ENCODE data around the gene MMP8.

The MMP8 gene

DNA sequence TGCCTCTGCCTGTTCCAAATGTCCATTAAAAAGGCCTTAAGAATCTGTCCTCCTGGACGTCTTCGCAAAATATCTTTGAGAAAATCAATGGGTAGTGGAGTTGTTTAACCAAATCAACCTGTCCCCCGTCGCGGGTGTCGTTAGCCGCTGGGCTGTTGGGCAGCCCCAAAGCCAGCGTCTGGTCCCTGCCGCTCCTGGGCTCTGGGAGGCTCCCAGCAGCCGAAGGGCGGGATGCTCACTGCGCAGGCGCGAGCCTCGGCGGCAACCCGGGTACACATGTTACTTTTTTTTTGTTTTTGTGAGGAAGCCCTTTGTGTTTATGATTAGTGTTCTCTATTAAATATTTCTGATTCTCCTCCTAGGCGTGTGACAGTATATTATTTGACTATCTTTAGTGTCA, 43.0 kb upstream of the MMP8 start:
- H3K27ac ChIP-seq (ENCODE audit: low read depth, low read length), result no peak overlapping the region
- no peak overlapping the region for H3K9ac ChIP-seq (ENCODE audit: low read length)
- H2BK120ac ChIP-seq (ENCODE audit: insufficient read depth, low read length, poor library complexity), result no peak overlapping the region
- H3K79me1 ChIP-seq (ENCODE audit: low read length), result no peaks in the 10 kb centered on the region
- H2BK5ac ChIP-seq (ENCODE audit: low read depth, low read length, poor library complexity), result no peak overlapping the region
- no peak overlapping the region for H3K4me3 ChIP-seq (ENCODE audit: low read depth, low read length)
- no peak overlapping the region for H4K91ac ChIP-seq (ENCODE audit: low read depth, low read length)
- DNase-seq, result peak; percentile 26 to 58
- no peaks in the 10 kb centered on the region for H3K27me3 ChIP-seq (ENCODE audit: insufficient read depth, low read length)
- H2AK5ac ChIP-seq (ENCODE audit: low read length), result no peak overlapping the region
- no peaks in the 10 kb centered on the region for H3K79me2 ChIP-seq (ENCODE audit: control insufficient read depth, insufficient read depth, low read length, poor library complexity)
- H2AFZ ChIP-seq (ENCODE audit: insufficient read depth, low read length, poor library complexity), result no peak overlapping the region
- WGBS (ENCODE audit: extremely low coverage, insufficient coverage, insufficient read length), result no CpG with 5 or more reads among the region's 18 CpGs
- no peaks in the 10 kb centered on the region for H3K9me3 ChIP-seq (ENCODE audit: insufficient read depth, low read depth, low read length)
- no peak overlapping the region for H3K18ac ChIP-seq (ENCODE audit: low read length)
- H4K8ac ChIP-seq (ENCODE audit: low read depth, low read length), result no peak overlapping the region
- no peak overlapping the region for H3K4ac ChIP-seq (ENCODE audit: low read depth, low read length)
- H4K12ac ChIP-seq (ENCODE audit: low read depth, low read length), result no peak overlapping the region
- H3K14ac ChIP-seq (ENCODE audit: low read length), result no peak overlapping the region
- no peak overlapping the region for H3K4me2 ChIP-seq (ENCODE audit: low read length)
- no peak overlapping the region for H2BK12ac ChIP-seq (ENCODE audit: low read length)
- H3K4me1 ChIP-seq (ENCODE audit: control insufficient read depth in 1 of 2, insufficient read depth in 2 of 2, low read length in 2 of 2), result peaks cover 2% of the 10 kb centered on the region in 2 experiments
- H3K23ac ChIP-seq (ENCODE audit: low read length), result no peak overlapping the region
- H3K36me3 ChIP-seq (ENCODE audit: control insufficient read depth in 1 of 2, insufficient read depth in 2 of 2, low read length in 2 of 2), result no peaks in the 10 kb centered on the region

DNA sequence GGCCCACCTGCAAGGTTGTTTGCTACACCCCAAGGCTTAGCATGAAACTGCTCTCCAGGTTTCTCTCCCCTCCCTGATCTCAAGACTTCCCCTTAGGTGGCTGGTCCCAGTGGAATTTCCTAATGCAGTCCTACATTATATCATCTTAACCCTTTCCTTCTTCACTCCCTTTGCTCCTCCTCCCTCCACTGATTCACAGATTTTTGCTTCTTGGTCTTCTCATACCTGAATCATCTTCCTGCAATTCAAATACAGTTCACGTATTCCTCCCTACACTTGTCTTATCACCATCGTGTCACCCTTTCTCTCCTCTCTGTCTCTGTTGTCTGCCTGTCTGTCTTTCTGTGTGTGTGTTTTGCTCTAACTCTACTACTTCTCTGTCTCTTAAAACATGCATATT, 38.7 kb upstream of the MMP8 start:
- Histone ChIP-seq H4K12ac (ENCODE audit: low read depth, low read length) (no peak overlapping the region), H3K79me2 (ENCODE audit: control insufficient read depth, insufficient read depth, low read length, poor library complexity) (no peaks in the 10 kb centered on the region), H3K9me3 (ENCODE audit: insufficient read depth, low read depth, low read length) (no peaks in the 10 kb centered on the region), H3K9ac (ENCODE audit: low read length) (no peak overlapping the region), H3K23ac (ENCODE audit: low read length) (no peak overlapping the region), H2BK5ac (ENCODE audit: low read depth, low read length, poor library complexity) (no peak overlapping the region), H3K18ac (ENCODE audit: low read length) (no peak overlapping the region), H4K91ac (ENCODE audit: low read depth, low read length) (no peak overlapping the region), H3K79me1 (ENCODE audit: low read length) (peaks cover 7% of the 10 kb centered on the region), H3K14ac (ENCODE audit: low read length) (no peak overlapping the region), H3K4me3 (ENCODE audit: low read depth, low read length) (no peak overlapping the region), H3K36me3 (ENCODE audit: control insufficient read depth in 1 of 2, insufficient read depth in 2 of 2, low read length in 2 of 2) (no peaks in the 10 kb centered on the region), H3K27me3 (ENCODE audit: insufficient read depth, low read length) (no peaks in the 10 kb centered on the region), H2AK5ac (ENCODE audit: low read length) (no peak overlapping the region), H3K4me1 (ENCODE audit: control insufficient read depth in 1 of 2, insufficient read depth in 2 of 2, low read length in 2 of 2) (peaks cover 8 to 10% of the 10 kb centered on the region in 2 experiments), H3K4ac (ENCODE audit: low read depth, low read length) (no peak overlapping the region), H2BK12ac (ENCODE audit: low read length) (no peak overlapping the region), H2AFZ (ENCODE audit: insufficient read depth, low read length, poor library complexity) (no peak overlapping the region), H3K27ac (ENCODE audit: low read depth, low read length) (no peak overlapping the region), H2BK120ac (ENCODE audit: insufficient read depth, low read length, poor library complexity) (no peak overlapping the region), H4K8ac (ENCODE audit: low read depth, low read length) (no peak overlapping the region), H3K4me2 (ENCODE audit: low read length) (no peak overlapping the region)
- no peak for DNase-seq
- WGBS (ENCODE audit: extremely low coverage, insufficient coverage, insufficient read length), result no CpG with 5 or more reads among the region's 2 CpGs

DNA sequence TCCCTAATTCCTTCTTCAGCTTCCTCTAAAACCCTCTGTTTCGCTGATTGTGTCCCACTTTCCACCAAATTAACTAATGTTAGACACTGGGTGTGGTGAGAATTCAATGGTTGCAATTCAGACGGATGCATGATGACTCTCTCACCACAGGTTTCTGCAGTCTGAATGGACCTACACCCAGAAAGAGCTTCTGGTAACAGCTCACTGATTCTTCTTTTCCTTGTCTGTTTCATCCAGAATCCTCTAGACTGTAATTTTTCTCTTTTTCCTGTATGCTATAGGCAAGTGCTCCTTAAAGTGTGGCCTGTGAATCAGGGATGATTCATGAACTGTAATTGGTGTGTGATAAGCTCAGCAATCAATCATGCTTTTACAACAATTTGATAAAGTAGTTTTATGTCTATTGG, 37.6 kb upstream of the MMP8 start:
- H3K4me2 ChIP-seq (ENCODE audit: low read length), result peak overlapping the region; percentile 45
- WGBS (ENCODE audit: extremely low coverage, insufficient coverage, insufficient read length), result no CpG with 5 or more reads among the region's 2 CpGs
- H2AK5ac ChIP-seq (ENCODE audit: low read length), result no peak overlapping the region

DNA sequence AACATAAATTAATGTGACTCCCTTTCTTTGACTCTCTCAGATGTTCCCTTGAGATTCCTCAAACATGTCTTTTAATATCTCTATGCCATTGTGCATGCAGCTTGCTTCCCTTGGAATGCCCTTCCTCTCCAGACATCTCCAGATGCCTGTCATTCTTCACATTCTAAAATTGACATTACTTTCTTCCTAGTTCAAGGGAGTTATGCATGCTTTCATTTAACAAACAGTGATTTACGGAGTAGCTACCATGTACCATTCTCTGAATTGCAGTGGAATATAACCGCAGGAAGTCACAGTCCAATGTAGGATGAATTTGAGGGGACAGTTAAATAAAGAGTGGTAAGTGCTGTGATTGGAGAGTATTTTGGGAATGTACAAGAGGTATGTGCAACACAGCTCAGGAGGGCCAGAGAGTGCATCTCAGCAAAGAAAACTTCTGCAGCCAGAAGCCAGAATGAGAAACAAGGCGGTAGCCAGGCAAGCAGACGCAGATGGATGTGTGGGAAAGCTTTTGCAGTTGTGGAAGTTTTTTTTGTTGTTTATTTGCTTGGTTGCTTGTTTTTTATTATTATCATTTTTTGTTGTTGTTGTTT, 37.0 kb upstream of the MMP8 start:
- no peaks in the 10 kb centered on the region for H3K27me3 ChIP-seq (ENCODE audit: insufficient read depth, low read length)
- no peak overlapping the region for H2AK5ac ChIP-seq (ENCODE audit: low read length)
- no peaks in the 10 kb centered on the region for H3K9me3 ChIP-seq (ENCODE audit: insufficient read depth, low read depth, low read length)
- no peaks in the 10 kb centered on the region for H3K79me2 ChIP-seq (ENCODE audit: control insufficient read depth, insufficient read depth, low read length, poor library complexity)
- H4K8ac ChIP-seq (ENCODE audit: low read depth, low read length), result no peak overlapping the region
- no peak overlapping the region for H3K23ac ChIP-seq (ENCODE audit: low read length)
- H3K4me2 ChIP-seq (ENCODE audit: low read length), result peak overlapping the region; percentile 45
- DNase-seq, result peak; percentile 25 to 85
- H3K4me1 ChIP-seq (ENCODE audit: control insufficient read depth in 1 of 2, insufficient read depth in 2 of 2, low read length in 2 of 2), result peaks cover 8 to 10% of the 10 kb centered on the region in 2 experiments
- H3K36me3 ChIP-seq (ENCODE audit: control insufficient read depth in 1 of 2, insufficient read depth in 2 of 2, low read length in 2 of 2), result no peaks in the 10 kb centered on the region
- no CpG with 5 or more reads among the region's 4 CpGs for WGBS (ENCODE audit: extremely low coverage, insufficient coverage, insufficient read length)
- H2BK12ac ChIP-seq (ENCODE audit: low read length), result no peak overlapping the region
- H3K4me3 ChIP-seq (ENCODE audit: low read depth, low read length), result no peak overlapping the region
- no peak overlapping the region for H2AFZ ChIP-seq (ENCODE audit: insufficient read depth, low read length, poor library complexity)
- H3K79me1 ChIP-seq (ENCODE audit: low read length), result peaks cover 7% of the 10 kb centered on the region
- H4K91ac ChIP-seq (ENCODE audit: low read depth, low read length), result no peak overlapping the region
- H3K27ac ChIP-seq (ENCODE audit: low read depth, low read length), result peak overlapping the region; percentile 97
- H3K4ac ChIP-seq (ENCODE audit: low read depth, low read length), result no peak overlapping the region
- H2BK120ac ChIP-seq (ENCODE audit: insufficient read depth, low read length, poor library complexity), result no peak overlapping the region
- no peak overlapping the region for H4K12ac ChIP-seq (ENCODE audit: low read depth, low read length)
- peak overlapping the region; percentile 64 for H2BK5ac ChIP-seq (ENCODE audit: low read depth, low read length, poor library complexity)
- no peak overlapping the region for H3K9ac ChIP-seq (ENCODE audit: low read length)
- no peak overlapping the region for H3K18ac ChIP-seq (ENCODE audit: low read length)
- H3K14ac ChIP-seq (ENCODE audit: low read length), result no peak overlapping the region

More for the DNA sequence above, 37.6 kb upstream of the MMP8 start:
- Histone ChIP-seq H3K14ac (ENCODE audit: low read length) (peak overlapping the region; percentile 71), H4K12ac (ENCODE audit: low read depth, low read length) (no peak overlapping the region), H3K23ac (ENCODE audit: low read length) (no peak overlapping the region), H3K27me3 (ENCODE audit: insufficient read depth, low read length) (no peaks in the 10 kb centered on the region), H2BK120ac (ENCODE audit: insufficient read depth, low read length, poor library complexity) (peak overlapping the region; percentile 85), H2BK5ac (ENCODE audit: low read depth, low read length, poor library complexity) (peak overlapping the region; percentile 77), H3K18ac (ENCODE audit: low read length) (no peak overlapping the region), H4K91ac (ENCODE audit: low read depth, low read length) (peak overlapping the region; percentile 58), H3K27ac (ENCODE audit: low read depth, low read length) (peak overlapping the region; percentile 97), H3K79me2 (ENCODE audit: control insufficient read depth, insufficient read depth, low read length, poor library complexity) (no peaks in the 10 kb centered on the region), H2AFZ (ENCODE audit: insufficient read depth, low read length, poor library complexity) (no peak overlapping the region), H3K9me3 (ENCODE audit: insufficient read depth, low read depth, low read length) (no peaks in the 10 kb centered on the region), H3K36me3 (ENCODE audit: control insufficient read depth in 1 of 2, insufficient read depth in 2 of 2, low read length in 2 of 2) (no peaks in the 10 kb centered on the region), H4K8ac (ENCODE audit: low read depth, low read length) (peak overlapping the region; percentile 52), H3K9ac (ENCODE audit: low read length) (peak overlapping the region; percentile 65), H3K4me3 (ENCODE audit: low read depth, low read length) (no peak overlapping the region), H3K4ac (ENCODE audit: low read depth, low read length) (peak overlapping the region; percentile 52), H3K79me1 (ENCODE audit: low read length) (peaks cover 7% of the 10 kb centered on the region), H3K4me1 (ENCODE audit: control insufficient read depth in 1 of 2, insufficient read depth in 2 of 2, low read length in 2 of 2) (peaks cover 8 to 10% of the 10 kb centered on the region in 2 experiments), H2BK12ac (ENCODE audit: low read length) (peak overlapping the region; percentile 66)
- DNase-seq, result no peak
